HepG2 (cell line): Measurements from ENCODE around the gene EMILIN1. TPM values are rescaled to one million over a fixed set of nuclear protein-coding genes. Genes with fewer than 3 reads are reported as not detected.

Source experiments
- ARNT2 ChIP-seq: sonication (generic); formaldehyde crosslinking; IDR thresholded peaks from 2 replicates; pipeline ENCODE4 v1.8.0; 2022; ENCODE audit warnings: mild to moderate bottlenecking, low read depth, missing genetic modification reagents, moderate library complexity
- DBP ChIP-seq: sonication (generic); formaldehyde crosslinking; IDR thresholded peaks from 2 replicates; pipeline ENCODE4 v1.4.0; 2020; ENCODE audit warnings: missing genetic modification reagents; ENCODE audit errors: not compliant biosample characterization
- DMTF1 ChIP-seq: sonication (generic); formaldehyde crosslinking; IDR thresholded peaks from 2 replicates; pipeline ENCODE4 v1.4.0; 2020; ENCODE audit warnings: mild to moderate bottlenecking, missing genetic modification reagents
- GATAD2A ChIP-seq: IDR thresholded peaks from 2 replicates; pipeline ENCODE4 v1.6.1; 2016
- IKZF4 ChIP-seq: sonication (generic); formaldehyde crosslinking; IDR thresholded peaks from 2 replicates; pipeline ENCODE4 v1.5.1; 2020; ENCODE audit warnings: borderline replicate concordance, mild to moderate bottlenecking, low read depth, missing genetic modification reagents; ENCODE audit errors: not compliant biosample characterization
- MBNL3 ChIP-seq: fragments of 250-450 bp; sonication (Bioruptor Pico); conservative IDR thresholded peaks from 2 replicates; pipeline ENCODE4 v1.8.0; 2022; ENCODE audit warnings: mild to moderate bottlenecking, inconsistent platforms
- NFKB2 ChIP-seq: sonication (generic); formaldehyde crosslinking; IDR thresholded peaks from 2 replicates; pipeline ENCODE4 v1.4.0; 2020; ENCODE audit warnings: missing genetic modification reagents, borderline replicate concordance
- SATB2 ChIP-seq: sonication (generic); formaldehyde crosslinking; IDR thresholded peaks from 2 replicates; pipeline ENCODE4 v1.5.0; 2020; ENCODE audit warnings: missing genetic modification reagents
- TAF15 ChIP-seq: fragments of 200-400 bp; formaldehyde crosslinking; IDR thresholded peaks from one replicate; pipeline ENCODE4 v1.6.1; 2018; ENCODE audit warnings: mild to moderate bottlenecking, low read depth, low read length; ENCODE audit not compliant: poor library complexity, severe bottlenecking
- ZBED4 ChIP-seq: sonication (generic); formaldehyde crosslinking; IDR thresholded peaks from 2 replicates; pipeline ENCODE4 v1.4.0; 2020; ENCODE audit warnings: missing genetic modification reagents, borderline replicate concordance
- ZNF121 ChIP-seq: sonication (generic); formaldehyde crosslinking; IDR thresholded peaks from 2 replicates; pipeline ENCODE4 v1.5.0; 2020; ENCODE audit warnings: mild to moderate bottlenecking, missing genetic modification reagents
- ZNF335 ChIP-seq: sonication (generic); formaldehyde crosslinking; IDR thresholded peaks from 2 replicates; pipeline ENCODE4 v1.4.0; 2020; ENCODE audit warnings: missing genetic modification reagents
- ZNF510 ChIP-seq: sonication (generic); formaldehyde crosslinking; IDR thresholded peaks from 2 replicates; pipeline ENCODE4 v1.4.0; 2020; ENCODE audit warnings: low read depth, mild to moderate bottlenecking, missing genetic modification reagents
- ZNF543 ChIP-seq: sonication (generic); formaldehyde crosslinking; IDR thresholded peaks from 2 replicates; pipeline ENCODE4 v1.4.0; 2020; ENCODE audit warnings: mild to moderate bottlenecking, missing genetic modification reagents
- ZNF546 ChIP-seq: sonication (generic); formaldehyde crosslinking; conservative IDR thresholded peaks from 2 replicates; pipeline ENCODE4 v1.8.1; 2023; ENCODE audit warnings: mild to moderate bottlenecking, missing genetic modification reagents
- ZNF747 ChIP-seq: sonication (generic); formaldehyde crosslinking; IDR thresholded peaks from 2 replicates; pipeline ENCODE4 v1.8.1; 2023; ENCODE audit warnings: missing genetic modification reagents, mild to moderate bottlenecking, borderline replicate concordance
- polyA plus RNA-seq, 8 experiments: library from polyadenylated mRNA; depleted of rRNA in 3 of 8; stranded (reverse) in 7 of 8; unstranded in 1 of 8; fragments of >200 nt; fragmentation: Illumina TruSeq in 4 of 8; extraction: Trizol in 4 of 8; gene quantifications; 2 replicates each; pipeline versions ENCODE4 v1.2.1 to v1.2.3, GENCODE V29; 2011 to 2016; ENCODE audit warnings: low read depth in 4 of 8, missing spikeins in 1 of 8, mixed read lengths in 1 of 8; ENCODE audit not compliant: insufficient read depth in 1 of 8
- total RNA-seq, 5 experiments: library from RNA; depleted of rRNA; stranded (reverse); fragments of >200 nt; fragmentation: Illumina TruSeq; extraction: Trizol; gene quantifications; 2 replicates each; pipeline ENCODE4 v1.2.3, GENCODE V29; 2016; ENCODE audit warnings: low read depth in 1 of 5
- TF ChIP-seq, protein P1 (sequence below): sonication (generic); formaldehyde crosslinking; conservative IDR thresholded peaks from 2 replicates; pipeline ENCODE4 v1.4.0; 2020; ENCODE audit warnings: missing genetic modification reagents
- TF ChIP-seq, protein P2 (sequence below): sonication (generic); formaldehyde crosslinking; IDR thresholded peaks from 2 replicates; pipeline ENCODE4 v1.8.0; 2022; ENCODE audit warnings: mild to moderate bottlenecking, missing genetic modification reagents, borderline replicate concordance

Gene EMILIN1
- total and polyA plus RNA-seq, 2 of the 13 experiments (the other 11 are each of a cell fraction or from before 2014, with no cell fraction given) = 8.1 to 9.7 TPM

GRCh38 chr2:27118525-27119329, 40.3 kb downstream of the EMILIN1 start, which contains the start of gene CGREF1 (continued):
- no peak for TF ChIP-seq ZNF546
- TF ChIP-seq SATB2 (CRISPR knock-in tag) = no peak
- TF ChIP-seq, protein P1, sequence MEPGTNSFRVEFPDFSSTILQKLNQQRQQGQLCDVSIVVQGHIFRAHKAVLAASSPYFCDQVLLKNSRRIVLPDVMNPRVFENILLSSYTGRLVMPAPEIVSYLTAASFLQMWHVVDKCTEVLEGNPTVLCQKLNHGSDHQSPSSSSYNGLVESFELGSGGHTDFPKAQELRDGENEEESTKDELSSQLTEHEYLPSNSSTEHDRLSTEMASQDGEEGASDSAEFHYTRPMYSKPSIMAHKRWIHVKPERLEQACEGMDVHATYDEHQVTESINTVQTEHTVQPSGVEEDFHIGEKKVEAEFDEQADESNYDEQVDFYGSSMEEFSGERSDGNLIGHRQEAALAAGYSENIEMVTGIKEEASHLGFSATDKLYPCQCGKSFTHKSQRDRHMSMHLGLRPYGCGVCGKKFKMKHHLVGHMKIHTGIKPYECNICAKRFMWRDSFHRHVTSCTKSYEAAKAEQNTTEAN (CRISPR knock-in tag) = peak; percentile 89
- no peak for TF ChIP-seq ZNF335
- no peak for TF ChIP-seq ZBED4
- no peak for TF ChIP-seq ZNF747 (CRISPR knock-in tag)
- no peak for TF ChIP-seq ZNF510
- no peak; the same call in 1 of the 2 replicates for TF ChIP-seq NFKB2 (CRISPR knock-in tag)
- TF ChIP-seq TAF15 = peak; percentile 23
- TF ChIP-seq DMTF1 = no peak
- TF ChIP-seq IKZF4 (CRISPR knock-in tag) = no peak
- TF ChIP-seq ZNF121 (CRISPR knock-in tag) = no peak
- TF ChIP-seq DBP = no peak
- TF ChIP-seq MBNL3 = no peak
- TF ChIP-seq GATAD2A (CRISPR knock-in tag) = no peak
- TF ChIP-seq, protein P2, sequence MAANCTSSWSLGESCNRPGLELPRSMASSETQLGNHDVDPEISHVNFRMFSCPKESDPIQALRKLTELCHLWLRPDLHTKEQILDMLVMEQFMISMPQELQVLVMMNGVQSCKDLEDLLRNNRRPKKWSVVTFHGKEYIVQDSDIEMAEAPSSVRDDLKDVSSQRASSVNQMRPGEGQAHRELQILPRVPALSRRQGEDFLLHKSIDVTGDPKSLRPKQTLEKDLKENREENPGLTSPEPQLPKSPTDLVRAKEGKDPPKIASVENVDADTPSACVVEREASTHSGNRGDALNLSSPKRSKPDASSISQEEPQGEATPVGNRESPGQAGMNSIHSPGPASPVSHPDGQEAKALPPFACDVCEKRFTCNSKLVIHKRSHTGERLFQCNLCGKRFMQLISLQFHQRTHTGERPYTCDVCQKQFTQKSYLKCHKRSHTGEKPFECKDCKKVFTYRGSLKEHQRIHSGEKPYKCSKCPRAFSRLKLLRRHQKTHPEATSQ = no peak
- no peak for TF ChIP-seq ZNF543 (CRISPR knock-in tag)
- TF ChIP-seq ARNT2 (CRISPR knock-in tag) = peak; percentile 67; the same call in 1 of the 2 replicates
